Urothelium cell line (cell line): ENCODE data around the gene TMEM248.
"Not testable (repeated sequence)": the region's sequence is repeated elsewhere in the genome, so short reads cannot be mapped to it uniquely, and the experiment has no call there.

Experiments
- DNase-seq: peaks from one replicate; pipeline ENCODE4 v3.0.0; 2011; ENCODE audit warnings: low spot score, mixed read lengths
- FAIRE-seq: peaks from 2 replicates; lab custom pipeline; 2011; peaks lifted over from hg19 to GRCh38; lab: Jason Lieb, UNC

Gene TMEM248, protein sequence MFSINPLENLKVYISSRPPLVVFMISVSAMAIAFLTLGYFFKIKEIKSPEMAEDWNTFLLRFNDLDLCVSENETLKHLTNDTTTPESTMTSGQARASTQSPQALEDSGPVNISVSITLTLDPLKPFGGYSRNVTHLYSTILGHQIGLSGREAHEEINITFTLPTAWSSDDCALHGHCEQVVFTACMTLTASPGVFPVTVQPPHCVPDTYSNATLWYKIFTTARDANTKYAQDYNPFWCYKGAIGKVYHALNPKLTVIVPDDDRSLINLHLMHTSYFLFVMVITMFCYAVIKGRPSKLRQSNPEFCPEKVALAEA

DNA sequence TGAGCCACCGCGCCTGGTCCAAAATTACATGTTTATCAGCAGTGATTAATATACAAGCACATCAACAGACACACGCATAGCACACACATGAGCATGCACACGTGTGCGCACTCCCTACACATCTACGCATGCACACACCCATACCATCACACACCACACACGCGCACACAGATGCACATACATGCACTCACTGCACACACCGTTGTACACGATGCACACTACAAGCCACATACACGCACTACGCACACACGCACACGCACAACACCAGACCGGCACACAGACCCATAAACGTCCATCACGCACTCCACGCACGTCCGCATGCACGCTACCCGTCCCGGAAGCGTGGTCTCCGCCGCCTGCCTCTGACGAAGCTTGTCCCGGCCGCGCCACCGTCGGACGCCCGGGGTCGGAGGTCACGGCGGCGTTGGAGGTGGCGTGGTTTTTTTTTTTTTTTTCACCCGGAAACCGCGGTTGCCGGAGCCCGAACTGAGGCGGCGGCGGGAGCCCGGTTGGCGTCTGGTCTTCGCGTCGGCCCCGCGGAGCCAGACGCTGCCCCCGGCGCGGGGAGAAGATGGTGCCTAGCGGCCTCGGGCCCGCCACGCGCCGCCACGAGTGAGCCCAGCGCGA lies at the start of gene TMEM248:
TMEM248 (plus strand) TSS at position 457 of the 627 bp plus-strand sequence. CDS start 20,641 bp downstream, outside the sequence.
- DNase-seq (peak; percentile 90), FAIRE-seq (peak; percentile 98)

DNA sequence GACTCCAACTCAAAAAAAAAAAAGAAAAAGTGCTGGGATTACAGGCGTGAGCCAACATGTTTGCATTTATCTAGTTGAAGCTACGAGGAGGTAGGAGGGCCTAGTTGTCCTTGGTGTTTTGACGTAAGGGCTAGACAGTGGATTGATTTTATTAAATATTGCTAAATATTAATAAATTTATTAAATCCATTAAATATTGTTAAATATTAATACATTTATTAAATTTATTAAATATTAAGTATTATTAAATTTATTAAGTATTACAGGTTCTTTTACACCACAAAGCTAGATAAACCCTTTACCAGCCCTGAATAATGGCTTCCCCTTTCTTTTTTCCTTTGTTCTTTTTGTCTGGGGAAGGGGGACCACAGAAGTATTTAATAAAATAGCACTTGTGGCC lies 47.5 kb upstream of the TMEM248 start:
- DNase-seq (no peak), FAIRE-seq (no peak)

DNA sequence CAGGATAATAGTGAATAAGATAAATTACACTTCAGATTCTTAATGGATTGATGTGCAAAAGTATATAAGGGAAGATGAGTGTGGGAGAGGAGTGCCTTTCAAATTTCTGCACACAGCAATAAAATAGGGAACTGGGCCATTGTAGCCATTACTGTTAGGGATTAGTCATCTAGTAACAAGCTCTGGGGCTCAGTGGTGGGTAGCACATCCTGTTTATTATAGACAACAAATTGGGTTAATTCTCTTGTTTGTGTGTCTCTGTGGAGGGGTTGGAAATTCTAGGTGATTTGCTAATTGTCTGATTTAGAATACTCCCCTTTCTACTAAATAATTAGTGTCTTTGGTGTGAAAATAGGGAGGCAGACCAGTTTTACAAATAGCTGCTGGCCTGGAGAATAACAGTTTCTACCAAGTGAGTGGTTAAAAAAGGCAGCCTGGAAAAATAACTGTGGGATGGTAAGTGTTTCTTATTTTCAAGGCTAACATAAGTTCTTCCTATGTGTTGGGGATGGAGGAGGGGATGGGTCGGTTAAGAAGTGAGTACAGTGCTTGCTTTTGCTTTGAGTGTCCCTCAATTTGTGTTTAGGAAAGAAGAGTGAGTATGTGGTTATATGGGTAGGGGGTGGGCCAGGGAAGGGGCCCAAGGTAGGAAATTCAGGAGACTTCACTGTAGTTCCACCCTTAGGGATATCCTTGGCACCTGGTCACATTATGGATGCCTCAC lies 43.3 kb upstream of the TMEM248 start:
- FAIRE-seq (no peak), DNase-seq (no peak)

DNA sequence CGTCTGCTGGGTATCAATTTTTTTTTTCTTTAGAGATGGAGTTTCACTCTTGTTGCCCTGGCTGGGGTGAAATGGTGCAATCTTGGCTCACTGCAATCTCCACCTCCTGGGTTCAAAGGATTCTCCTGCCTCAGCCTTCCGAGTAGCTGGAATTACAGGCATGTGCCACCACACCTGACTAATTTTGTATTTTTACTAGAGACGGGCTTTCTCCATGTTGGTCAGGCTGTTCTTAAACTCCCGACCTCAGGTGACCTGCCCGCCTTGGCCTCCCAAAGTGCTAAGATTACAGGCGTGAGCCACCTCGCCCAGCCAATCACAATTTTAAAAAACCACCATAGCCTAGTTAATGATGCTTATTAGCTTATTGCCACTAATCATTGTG lies 42.7 kb upstream of the TMEM248 start:
- not testable (repeated sequence) for FAIRE-seq, DNase-seq

DNA sequence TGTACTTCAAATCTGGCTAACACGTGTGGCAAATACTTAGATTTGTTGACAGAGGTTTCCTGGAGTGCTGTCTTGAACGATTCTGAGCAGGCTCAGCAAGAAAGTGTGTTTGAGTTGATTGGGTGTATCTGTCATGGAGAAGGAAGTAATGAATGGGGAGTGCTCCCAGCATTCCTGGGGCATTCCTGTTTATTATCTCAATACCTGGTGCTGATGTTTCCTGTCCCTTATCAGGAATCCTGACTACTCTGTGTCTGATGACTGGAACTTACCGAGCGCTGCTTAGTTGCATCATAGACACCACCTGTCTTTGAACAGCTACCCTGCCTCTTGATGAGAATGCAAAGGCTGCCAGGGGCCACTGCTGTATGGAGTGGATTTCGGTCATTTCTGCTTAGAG lies 41.0 kb upstream of the TMEM248 start:
- DNase-seq (no peak), FAIRE-seq (no peak)

DNA sequence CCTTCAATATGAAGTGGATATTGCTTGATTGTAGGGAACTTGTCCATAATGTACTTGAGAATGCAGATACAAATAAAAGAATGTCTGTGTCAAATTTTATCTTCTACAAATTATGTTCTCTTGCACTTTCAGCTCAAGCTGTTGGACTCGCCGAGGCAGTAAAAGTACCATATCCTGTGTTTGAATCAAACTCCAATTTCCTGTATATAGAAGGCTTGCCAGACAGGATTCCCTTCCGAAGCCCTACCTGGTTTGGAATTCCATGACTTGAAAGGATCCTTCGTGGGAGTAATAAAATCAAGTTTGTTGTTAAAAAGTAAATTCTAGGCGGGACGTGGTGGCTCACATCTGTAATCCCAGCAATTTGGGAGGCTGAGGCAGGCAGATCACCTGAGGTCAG lies 40.4 kb upstream of the TMEM248 start:
- not testable (repeated sequence) for FAIRE-seq, DNase-seq

DNA sequence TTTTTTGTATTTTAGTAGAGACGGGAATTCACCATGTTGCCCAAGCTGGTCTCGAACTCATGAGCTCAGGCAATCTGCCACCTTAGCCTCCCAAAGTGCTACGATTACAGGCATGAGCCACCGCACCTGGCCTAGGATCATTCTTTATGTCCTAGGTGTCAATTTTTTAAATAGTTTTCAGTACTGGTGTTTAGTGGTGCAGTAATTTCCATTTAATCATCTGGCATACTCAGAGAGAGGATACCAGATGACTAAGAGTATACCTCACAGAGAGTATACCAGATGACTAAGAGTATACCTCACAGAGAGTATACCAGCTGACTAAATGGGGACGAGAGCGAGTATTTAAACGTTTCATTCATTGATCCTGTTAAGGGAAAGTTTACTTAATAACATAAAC lies 37.3 kb upstream of the TMEM248 start:
- no peak for DNase-seq
- no peak for FAIRE-seq

DNA sequence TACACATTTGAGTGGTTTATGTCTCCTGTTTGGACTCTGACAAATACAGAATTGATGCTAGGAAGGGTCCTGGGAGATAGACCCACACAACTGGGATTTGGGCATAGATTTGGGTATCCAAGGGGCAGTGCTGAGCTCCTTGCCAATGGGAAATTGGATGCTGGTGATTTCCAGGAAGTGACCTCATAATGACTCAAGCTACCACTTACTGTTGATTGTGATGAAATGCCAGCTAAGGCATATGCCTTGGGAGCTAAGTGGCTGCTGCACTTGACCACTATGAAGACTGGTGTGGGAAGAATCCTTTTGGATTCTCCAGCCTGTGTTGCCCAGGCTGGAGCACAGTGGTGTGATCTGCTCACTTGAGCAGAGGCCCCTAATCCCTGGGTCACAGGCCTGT lies 36.5 kb upstream of the TMEM248 start:
- DNase-seq, FAIRE-seq: not testable (repeated sequence)

DNA sequence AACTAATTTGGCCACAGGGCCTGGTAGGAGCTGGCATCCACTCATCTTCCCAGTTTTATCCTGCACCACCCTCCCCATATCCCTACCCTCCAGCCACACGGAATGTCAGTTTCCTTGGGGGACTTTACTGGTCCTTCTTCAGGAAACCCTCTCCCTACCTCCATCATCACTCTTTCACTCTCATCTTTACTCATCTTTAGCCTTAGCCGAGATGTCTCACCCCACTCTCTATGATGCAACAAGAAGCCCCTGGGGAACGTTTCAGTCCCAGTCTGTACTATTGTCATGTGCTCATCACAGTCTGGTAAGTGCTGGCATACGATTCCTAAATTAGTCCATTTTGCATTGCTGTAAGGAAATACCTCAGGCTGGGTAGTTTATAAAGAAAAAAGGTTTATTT lies 34.9 kb upstream of the TMEM248 start:
- DNase-seq = no peak
- no peak for FAIRE-seq

DNA sequence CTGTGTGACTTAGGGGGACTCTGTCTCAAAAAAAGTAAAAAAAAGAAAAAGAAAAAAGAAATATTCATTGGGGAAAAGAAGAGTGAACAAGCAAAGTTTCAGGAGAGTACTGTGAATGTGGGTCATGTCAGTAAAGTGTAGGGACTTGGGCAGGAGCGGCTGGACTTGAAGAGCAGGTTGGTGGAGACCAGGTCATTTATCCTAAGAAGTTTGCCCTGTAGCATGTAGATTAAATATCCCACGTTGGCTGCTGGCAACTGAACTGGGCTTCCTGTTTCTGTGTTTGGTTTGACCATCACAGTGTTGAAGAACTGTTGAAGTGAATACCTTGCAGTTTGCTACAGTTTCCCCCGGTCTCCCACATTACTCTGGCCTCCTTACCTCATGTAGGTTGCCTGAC lies 32.8 kb upstream of the TMEM248 start:
- FAIRE-seq, DNase-seq: not testable (repeated sequence)

DNA sequence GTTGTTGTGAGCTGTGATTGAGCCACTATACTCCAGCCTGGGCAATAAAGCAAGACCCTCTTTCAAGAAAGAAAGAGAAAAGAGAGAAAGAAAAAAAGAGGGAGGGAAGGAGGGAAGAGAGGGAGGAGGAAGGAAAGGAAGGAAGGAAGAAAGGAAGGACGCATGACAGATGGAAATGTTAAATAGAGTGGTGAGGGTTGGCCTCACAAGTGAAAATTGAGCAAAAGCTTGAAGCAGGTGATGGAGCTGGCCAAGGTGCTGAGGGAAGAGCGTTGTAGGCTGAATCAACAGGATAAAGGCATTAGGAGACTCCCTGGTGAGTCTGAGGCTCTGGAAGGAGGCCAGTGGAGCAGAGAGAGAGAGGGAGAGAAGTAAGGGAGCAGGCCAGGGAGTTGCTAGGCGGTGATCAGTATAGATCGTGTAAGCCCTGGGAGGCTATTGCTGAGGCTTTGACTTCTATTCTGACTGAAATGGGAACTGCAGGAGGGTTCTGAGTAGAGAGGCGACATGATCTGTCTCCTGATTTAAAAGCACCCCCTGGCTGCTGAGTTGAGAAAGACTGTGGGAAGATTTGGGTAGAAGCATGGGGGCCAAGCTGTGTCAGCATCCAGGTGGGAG lies 26.5 kb upstream of the TMEM248 start:
- DNase-seq = no peak
- no peak for FAIRE-seq

DNA sequence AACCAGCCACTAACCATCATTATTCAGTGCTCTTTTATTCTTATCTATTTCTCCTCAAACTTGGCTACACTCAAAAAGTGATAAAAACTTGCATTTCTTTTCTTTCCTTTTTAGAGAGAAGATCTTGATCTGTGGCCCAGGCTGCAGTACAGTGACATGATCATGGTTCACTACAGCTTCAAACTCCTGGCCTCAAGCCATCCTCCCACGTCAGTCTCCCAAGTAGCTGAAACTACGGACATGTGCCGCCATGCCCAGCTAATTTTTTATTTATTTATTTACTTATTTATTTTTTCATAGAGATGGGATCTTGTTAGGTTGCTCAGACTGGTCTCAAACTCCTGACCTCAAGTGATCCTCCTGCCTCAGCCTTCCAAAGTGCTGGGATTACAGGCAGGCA lies 24.6 kb upstream of the TMEM248 start:
- DNase-seq (no peak), FAIRE-seq (no peak)

DNA sequence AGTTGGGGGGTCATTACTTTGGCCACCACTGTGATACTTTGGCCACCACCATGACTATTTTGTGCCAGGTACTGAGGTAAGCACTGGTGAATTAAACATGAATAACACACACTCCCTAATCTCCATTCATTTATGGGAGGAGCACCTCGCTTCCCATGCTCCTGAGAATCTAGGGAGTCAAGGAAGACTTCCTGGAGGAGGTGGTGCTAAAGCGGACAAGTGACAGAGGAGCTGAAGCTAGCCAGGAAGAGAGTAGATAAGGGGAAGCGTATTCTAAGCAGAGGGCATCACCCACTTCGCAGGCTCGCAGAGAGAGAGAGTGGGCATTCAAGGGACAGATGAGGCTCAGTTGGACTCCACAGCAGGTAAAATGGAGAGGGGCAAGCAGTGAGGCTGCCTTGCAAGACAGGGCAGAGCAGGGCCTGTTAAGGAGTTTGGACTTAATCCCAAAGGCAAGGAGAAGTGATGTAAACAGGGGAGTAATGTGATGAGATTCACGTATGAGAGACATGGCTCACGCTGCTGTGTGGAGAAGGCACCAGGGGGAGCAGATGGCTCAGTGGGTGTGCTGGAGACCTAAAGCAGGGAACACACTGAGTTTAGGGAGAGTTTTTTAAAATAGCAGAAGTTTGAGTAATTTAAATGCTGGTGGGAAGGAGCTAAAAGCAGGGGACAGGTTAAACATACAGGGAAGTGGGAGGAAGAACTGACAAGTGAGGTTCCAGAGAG lies 21.3 kb upstream of the TMEM248 start:
- DNase-seq (no peak), FAIRE-seq (no peak)

DNA sequence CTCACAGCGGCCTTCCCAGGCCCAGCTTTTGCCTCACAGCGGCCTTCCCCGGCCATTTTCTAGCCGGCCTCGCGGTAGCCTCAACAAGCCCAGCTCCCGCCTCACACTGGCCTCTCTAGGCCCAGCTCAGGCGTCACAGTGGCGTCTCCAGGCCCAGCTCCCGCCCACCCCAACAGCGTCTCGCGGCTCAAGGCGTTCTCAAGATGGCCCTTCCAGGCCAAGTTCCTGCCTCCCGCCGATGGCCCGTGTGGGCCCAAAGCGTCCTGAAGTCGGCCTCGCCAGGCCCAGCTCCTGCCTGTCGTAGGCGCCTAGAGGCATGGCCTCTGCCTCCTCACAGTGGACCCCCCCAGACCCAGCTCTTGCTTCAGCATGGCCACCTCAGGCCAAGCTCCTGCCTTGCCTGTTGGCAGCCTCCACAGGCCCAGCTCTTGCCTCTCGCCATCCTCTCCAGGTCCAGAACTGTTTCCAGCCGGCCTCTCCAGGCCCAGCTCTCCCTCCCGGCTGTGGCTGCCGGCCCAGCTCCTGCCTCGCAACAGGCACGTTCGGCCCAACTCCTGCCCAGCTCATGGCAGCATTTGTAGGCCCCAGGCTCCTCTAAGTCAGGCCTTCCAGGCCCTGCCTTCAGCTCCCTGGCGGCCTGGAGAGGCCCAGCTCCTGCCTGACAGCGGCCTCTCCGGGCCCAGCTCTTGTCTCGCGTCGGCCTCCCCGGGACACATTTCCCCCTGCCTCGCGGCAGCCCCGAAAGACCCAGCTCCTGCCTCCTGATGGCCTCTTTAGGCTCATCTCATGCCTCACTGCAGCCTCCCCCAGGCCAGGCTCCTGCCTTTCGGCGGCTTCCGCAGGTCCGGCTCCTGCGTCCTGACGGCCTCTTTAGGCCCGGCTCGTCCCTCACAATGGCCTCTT lies 18.8 kb upstream of the TMEM248 start:
- no peak for FAIRE-seq

DNA sequence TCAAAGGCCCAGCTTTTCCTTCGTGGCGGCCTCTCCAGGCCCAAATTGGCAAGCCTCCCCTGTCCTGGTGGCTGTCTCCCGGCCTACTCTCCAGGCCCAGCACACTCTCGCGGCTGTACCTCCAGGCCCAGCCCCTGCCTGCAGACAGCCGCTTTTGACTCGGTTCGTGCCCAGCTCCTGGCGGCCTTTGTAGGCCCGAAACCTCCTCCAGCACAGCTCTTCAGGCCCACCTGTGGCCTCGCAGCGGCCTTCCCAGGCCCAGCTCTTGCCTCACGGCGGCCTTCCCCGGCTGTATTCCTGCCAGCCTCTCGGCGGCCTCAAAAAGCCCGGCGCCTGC lies 18.2 kb upstream of the TMEM248 start:
- FAIRE-seq (no peak), DNase-seq (no peak)

More for the DNA sequence above, 18.8 kb upstream of the TMEM248 start:
- DNase-seq = no peak

DNA sequence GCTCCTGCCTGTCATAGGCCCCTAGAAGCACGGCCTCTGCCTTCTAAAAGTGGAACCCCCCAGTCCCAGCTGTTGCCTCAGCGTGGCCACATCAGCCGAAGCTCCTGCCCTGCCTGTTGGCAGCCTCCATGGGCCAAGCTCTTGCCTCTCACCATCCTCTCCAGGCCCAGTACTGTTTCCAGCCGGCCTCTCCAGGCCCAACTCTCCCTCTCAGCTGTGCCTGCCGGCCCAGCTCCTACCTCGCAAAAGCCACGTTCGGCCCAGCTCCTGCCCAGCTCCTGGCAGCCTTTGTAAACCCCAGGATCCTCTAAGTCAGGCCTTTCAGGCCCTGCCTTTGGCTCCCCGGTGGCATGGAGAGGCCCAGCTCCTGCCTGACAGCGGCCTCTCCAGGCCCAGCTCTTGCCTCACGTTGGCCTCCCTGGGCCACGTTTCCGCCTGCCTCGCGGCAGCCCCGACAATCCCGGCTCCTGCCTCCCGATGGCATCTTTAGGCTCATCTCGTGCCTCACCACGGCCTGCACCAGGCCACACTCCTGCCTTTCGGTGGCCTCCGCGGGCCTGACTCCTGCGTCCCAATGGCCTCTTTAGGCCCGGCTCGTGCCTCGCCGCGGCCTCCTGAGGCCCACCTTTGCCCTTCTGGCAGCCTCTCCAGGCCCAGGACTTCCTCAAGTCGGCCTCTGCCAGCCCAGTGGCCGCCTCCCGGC lies 17.5 kb upstream of the TMEM248 start:
- no peak for FAIRE-seq
- no peak for DNase-seq

DNA sequence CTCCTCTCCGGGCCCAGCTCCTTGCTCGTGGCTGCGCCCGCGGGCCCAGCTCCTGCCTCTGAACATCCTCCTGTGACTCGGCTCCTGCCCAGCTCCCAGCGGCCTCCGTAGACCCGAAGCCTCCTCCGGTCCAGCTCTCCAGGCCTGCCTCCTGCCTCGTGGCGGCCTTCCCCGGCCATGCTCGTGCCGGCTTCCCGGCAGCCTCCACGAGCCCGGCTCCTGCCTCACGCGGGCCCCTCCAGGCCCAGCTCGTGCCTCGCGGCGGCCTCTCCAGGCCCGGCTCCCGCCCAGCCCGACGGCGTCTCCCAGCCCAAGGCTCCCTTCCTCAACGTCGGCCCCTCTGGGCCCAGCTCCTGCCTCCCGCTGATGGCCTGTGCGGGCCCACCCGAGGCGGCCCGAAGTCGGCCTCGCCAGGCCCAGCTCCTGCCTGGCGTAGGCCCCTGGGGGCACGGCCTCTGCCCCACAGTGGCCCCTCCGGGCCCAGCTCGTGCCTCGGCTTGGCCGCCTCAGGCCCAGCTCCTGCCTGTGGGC lies 16.9 kb upstream of the TMEM248 start:
- DNase-seq = no peak
- FAIRE-seq = no peak

DNA sequence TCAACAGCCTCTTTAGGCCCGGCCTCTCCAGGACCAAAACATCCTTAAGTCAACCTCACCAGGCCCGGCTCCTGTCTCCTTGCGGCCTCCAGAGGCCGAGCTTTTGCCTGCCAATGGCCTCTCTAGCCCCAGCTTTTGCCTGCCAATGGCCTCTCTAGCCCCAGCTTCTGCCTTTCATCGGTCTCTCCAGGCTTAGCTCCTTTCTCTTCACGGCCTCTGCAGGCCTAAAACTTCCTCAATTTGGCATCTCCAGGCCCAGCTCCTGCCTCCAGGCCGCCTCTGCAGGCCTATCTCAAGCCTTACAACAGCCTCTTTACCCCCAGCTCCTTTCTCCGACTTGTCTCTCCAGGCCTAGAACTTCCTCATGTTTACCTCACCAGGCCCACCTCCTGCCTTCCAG lies 15.7 kb upstream of the TMEM248 start:
- DNase-seq (no peak), FAIRE-seq (no peak)

DNA sequence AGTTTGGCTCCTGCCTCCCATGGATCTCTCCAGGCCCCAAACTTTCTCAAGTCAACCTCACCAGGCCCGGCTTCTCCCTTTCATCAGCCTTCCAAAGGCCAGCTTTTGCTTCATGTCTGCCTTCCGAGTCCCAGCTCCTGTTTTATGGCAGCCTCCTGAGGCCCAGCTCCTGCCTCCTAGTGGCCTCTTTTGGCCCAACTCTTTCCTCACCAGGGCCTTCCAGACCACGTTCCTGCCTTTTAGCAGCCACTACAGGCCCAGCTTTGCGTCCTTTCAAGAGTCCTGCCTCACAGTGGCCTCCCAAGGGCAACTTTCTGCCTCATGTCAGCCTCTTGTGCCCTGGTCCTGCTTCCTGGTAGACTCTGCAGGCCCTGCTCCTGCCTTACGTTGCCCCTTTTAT lies 15.3 kb upstream of the TMEM248 start:
- FAIRE-seq (no peak), DNase-seq (no peak)
